IPS-15b (cell line): ENCODE measurements around the gene HS6ST3.

Experiments
- H3K27me3 ChIP-seq: one replicate; pipeline ENCODE4 v1.6.1; 2013; ENCODE audit warnings: low read length; ENCODE audit not compliant: control insufficient read depth, insufficient read depth
- H3K36me3 ChIP-seq: one replicate; pipeline ENCODE4 v1.6.1; 2013; ENCODE audit warnings: low read length; ENCODE audit not compliant: control insufficient read depth, insufficient read depth
- H3K4me1 ChIP-seq: one replicate; pipeline ENCODE4 v1.6.1; 2013; ENCODE audit warnings: mild to moderate bottlenecking, low read length; ENCODE audit not compliant: control insufficient read depth, insufficient read depth
- H3K4me3 ChIP-seq: one replicate; pipeline ENCODE4 v1.5.1; 2013; ENCODE audit warnings: low read depth, low read length
- H3K9ac ChIP-seq: one replicate; pipeline ENCODE4 v1.6.1; 2013; ENCODE audit warnings: low read depth, mild to moderate bottlenecking, low read length
- H3K9me3 ChIP-seq: one replicate; pipeline ENCODE4 v1.6.1; 2013; ENCODE audit warnings: mild to moderate bottlenecking, low read length; ENCODE audit not compliant: control insufficient read depth, insufficient read depth

Gene HS6ST3

DNA sequence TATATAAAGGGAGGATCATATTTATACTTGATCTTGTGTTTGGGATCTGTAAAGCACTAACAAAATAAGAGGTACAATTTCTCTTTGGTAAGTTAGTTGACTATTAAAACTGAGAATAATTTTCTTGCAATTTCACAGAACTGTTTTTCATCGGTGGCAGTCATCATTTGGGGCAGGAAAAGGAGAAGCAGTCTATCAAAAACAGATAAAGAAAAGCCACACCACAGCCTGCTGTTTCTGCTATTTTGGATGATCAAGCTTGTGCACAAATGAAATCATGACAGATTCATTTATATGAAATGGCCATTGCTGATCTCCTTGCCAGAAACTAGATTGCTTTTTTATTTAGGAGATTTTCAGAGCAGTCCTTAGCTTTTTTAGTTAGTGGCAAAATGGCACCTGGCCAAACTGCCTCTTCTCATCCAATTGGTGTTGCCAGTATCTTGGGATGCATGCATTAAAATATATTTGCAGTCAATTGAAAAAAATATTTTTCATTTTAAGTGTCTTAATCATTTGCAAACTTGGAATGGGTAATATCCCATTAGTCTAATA, 326.0 kb downstream of the HS6ST3 start:
- H3K9me3 ChIP-seq, result no peaks in the 10 kb centered on the region
- H3K4me1 ChIP-seq, result no peaks in the 10 kb centered on the region
- H3K27me3 ChIP-seq, result no peaks in the 10 kb centered on the region
- no peak overlapping the region for H3K4me3 ChIP-seq
- H3K36me3 ChIP-seq, result no peaks in the 10 kb centered on the region
- no peak overlapping the region for H3K9ac ChIP-seq

DNA sequence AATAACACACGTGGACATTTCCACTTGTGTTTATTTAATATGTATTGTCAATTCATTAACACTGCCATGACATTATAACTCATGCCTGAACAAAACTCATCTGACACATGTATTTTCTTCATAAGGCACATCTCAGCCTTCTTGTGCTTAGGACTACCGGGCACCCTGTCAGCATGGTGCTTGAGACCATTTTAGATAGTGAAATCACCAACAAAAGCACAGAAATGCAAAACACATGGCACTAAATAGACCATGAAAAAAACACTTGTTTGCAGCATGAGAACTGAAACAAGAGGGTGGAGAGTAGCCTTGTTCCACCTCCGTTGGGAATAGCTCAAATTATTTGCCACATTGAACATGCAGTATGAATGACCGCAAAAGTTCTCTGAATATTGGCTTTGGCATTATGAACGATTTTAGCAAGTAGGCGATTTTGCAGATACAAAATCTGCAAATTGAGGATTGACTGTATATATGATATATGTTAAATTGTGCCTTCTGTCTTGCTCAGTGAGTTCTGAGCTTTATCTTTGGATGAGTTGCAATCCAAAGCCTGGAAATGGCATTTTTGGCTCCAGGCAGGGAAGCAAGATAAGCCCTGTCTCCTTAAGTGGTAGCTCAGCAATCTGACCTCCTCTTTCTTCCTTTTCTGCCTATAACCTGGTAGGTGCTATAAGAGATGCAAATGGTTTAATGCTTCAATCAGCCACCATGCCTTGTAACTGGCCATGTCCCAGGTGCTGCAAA, 328.2 kb downstream of the HS6ST3 start:
- Histone ChIP-seq H3K36me3 (no peaks in the 10 kb centered on the region), H3K9me3 (no peaks in the 10 kb centered on the region), H3K4me3 (no peak overlapping the region), H3K4me1 (no peaks in the 10 kb centered on the region), H3K27me3 (no peaks in the 10 kb centered on the region), H3K9ac (no peak overlapping the region)

DNA sequence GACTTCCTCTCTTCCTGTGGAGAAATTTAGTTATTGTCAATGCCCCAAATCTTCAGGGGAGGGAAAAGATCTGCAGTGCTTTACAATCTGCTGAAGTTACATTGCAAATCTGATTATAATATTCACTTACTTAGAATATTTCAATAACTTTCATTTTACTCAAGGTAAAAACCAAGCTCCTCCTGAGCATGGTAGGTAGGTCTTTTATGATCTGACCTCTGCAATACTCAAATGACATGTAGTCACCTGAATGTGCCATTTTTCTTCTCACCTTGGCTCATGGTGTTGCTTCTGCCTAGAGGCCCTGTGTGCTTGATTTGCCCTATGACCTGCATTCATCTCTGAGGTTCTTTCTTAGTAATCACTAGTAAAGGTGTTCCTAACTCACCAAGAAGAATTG, 331.4 kb downstream of the HS6ST3 start:
- H3K4me1 ChIP-seq, result no peaks in the 10 kb centered on the region
- H3K9ac ChIP-seq, result no peak overlapping the region
- no peaks in the 10 kb centered on the region for H3K9me3 ChIP-seq
- no peaks in the 10 kb centered on the region for H3K27me3 ChIP-seq
- H3K36me3 ChIP-seq, result no peaks in the 10 kb centered on the region
- H3K4me3 ChIP-seq, result no peak overlapping the region

DNA sequence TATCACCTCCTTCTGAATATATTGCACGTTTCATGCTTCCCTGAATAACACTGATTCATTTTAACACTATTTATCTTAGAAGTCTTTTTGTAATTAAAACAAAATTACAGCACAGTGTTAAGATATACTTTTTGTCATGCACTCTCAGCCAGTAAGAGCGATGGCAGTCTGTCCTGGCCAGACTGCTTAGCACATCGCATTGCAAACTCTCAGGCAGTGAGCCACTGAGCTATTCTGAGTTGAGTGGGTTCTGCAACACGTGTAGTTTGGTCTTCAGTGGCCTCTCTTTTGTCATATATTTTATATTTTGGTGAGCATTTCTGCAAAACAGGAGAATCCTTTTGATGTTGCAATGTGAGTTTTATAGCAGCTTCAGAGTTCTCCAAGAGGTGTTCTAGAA, 332.1 kb downstream of the HS6ST3 start:
- no peaks in the 10 kb centered on the region for H3K9me3 ChIP-seq
- no peaks in the 10 kb centered on the region for H3K4me1 ChIP-seq

DNA sequence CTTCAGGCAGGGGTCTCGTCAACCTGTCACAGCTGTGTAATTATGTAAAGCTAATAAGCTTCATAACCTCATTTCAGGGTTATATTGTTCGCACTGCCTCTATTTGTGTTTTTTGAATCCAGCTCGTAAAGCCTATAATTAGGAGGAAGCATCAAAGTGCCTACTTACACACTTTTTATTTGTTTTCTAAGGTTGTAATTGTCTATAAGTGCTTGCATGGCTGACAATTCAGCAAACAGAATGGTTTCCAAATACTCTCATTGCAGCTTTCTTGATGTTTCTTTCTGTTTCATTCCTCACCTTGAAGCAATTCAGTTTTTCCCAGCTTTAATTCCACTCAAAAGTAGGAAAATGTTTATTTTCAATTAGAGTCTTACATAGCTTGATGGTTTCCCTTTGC, 336.3 kb downstream of the HS6ST3 start:
- H3K36me3 ChIP-seq, result no peaks in the 10 kb centered on the region
- H3K9ac ChIP-seq, result no peak overlapping the region
- H3K9me3 ChIP-seq, result no peaks in the 10 kb centered on the region
- H3K27me3 ChIP-seq, result no peaks in the 10 kb centered on the region
- no peak overlapping the region for H3K4me3 ChIP-seq
- H3K4me1 ChIP-seq, result no peaks in the 10 kb centered on the region

More for the DNA sequence above, 332.1 kb downstream of the HS6ST3 start:
- Histone ChIP-seq H3K36me3 (no peaks in the 10 kb centered on the region), H3K4me3 (no peak overlapping the region), H3K27me3 (no peaks in the 10 kb centered on the region), H3K9ac (no peak overlapping the region)

DNA sequence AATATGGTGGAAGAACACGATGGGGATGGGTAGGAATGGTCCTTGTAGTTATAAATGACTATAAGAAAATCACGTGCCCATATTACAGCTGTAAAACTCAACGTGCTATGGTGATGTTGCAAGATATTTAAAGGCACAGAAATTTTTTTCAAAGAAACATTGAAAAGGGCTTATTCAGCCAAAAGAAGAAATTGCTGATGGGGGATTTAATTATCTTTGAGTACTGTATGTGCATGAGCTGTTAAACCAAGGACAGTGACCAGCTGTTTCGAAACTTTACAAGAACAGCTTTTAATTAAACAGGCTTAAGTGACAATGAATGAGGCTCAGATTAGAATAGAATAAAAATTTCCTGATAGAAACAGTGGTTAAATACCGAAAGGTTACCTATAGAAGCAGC, 339.0 kb downstream of the HS6ST3 start:
- Histone ChIP-seq H3K4me1 (no peaks in the 10 kb centered on the region), H3K36me3 (no peaks in the 10 kb centered on the region), H3K4me3 (no peak overlapping the region), H3K9me3 (no peaks in the 10 kb centered on the region), H3K9ac (no peak overlapping the region), H3K27me3 (no peaks in the 10 kb centered on the region)

DNA sequence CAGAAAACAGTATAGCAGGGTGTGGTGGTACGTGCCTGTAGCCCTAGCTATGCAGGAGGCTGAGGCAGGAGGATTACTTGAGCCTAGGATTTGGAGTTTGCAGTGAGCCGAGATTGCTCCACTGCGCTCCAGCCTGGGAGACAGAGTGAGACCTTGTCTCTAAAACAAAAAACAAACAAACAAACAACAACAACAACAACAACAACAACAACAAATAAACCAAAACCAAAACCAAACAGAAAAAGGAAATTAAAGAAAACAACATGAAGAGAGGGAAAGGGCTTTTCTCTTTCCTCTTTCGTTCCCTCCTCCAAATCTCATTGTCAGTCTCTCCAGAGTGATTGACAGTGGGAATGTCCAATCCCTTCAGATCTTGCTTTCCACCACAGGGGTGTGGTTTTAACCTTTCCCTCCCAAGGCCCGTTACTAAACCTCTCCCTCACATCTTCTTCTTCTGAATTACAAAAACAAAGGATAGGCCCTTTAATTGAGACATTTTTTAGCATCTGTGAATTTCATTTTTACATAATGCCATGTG, 341.2 kb downstream of the HS6ST3 start:
- no peaks in the 10 kb centered on the region for H3K27me3 ChIP-seq
- H3K9ac ChIP-seq, result no peak overlapping the region
- H3K4me3 ChIP-seq, result no peak overlapping the region
- H3K9me3 ChIP-seq, result no peaks in the 10 kb centered on the region
- H3K4me1 ChIP-seq, result no peaks in the 10 kb centered on the region
- no peaks in the 10 kb centered on the region for H3K36me3 ChIP-seq

DNA sequence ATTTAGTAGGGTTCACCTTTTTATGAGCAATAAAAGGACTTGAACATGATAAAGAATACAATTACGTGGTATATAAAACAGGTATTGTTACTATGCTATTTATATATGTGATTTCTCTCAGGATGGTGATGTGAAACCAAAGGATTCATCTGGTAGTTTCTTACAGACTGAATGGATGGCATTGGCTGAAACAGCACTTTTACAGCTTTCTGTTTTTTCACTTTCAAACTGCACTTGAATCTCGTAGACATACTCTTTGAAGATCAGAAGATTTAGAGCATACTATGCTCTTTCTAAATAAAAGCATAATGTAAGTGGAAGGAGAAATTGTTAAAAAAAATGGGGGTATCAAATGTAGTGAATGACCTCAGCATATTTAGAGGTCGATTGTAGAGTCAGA, 354.8 kb downstream of the HS6ST3 start:
- no peaks in the 10 kb centered on the region for H3K27me3 ChIP-seq
- H3K9ac ChIP-seq, result no peak overlapping the region
- H3K4me1 ChIP-seq, result no peaks in the 10 kb centered on the region
- H3K9me3 ChIP-seq, result no peaks in the 10 kb centered on the region
- no peaks in the 10 kb centered on the region for H3K36me3 ChIP-seq
- no peak overlapping the region for H3K4me3 ChIP-seq

DNA sequence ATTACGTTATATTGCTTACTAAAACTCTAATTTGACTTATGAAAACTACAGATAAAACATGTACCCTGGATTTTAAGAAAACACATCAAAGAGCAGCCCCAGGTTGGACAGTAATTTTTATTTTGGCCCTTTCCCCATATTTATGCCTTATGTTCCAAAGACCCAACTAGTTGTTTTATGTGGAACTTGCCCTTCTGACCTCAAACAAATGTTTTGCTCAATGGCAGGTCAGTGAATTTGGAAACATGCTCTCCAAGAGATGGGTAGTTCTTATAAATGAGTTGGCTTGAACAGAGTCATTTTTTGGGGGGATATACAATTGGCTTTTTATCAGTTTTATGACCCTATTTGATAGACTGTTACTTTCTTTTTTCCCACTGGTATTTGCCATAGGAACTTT, 360.0 kb downstream of the HS6ST3 start:
- no peak overlapping the region for H3K4me3 ChIP-seq
- peaks cover 6% of the 10 kb centered on the region for H3K4me1 ChIP-seq
- no peaks in the 10 kb centered on the region for H3K36me3 ChIP-seq
- no peak overlapping the region for H3K9ac ChIP-seq
- H3K27me3 ChIP-seq, result no peaks in the 10 kb centered on the region
- no peaks in the 10 kb centered on the region for H3K9me3 ChIP-seq

DNA sequence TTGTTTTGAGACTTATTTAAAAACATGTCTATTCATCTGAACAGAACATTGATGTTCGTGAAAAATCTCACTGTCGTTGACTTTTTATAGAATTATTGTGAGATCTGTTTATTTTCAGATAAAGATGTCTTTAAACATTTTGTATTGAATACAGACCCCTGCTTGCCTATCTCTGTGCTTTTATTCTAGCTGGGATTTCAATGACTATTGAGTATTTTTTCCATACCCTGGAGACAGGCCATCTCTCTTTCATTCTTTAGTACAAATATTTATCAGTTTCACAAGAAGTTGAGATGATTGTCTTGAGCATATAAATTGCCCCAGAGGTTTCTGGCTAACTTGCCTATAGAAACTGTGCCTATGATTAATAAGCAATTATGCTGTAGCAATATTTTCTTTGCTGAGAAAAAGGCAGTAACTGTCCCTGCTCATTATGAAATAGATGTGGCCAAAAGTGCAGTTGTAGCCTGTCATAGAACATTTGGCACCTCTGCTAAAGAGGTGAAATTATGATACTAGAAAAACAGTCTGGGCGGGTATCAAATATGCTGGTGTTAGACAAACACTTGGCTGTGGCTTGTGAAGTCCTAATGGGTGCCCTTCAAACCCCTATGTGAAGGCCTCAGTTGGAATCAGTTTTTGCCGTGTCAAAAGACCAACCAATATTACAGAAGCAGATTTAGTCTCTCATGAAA, 360.6 kb downstream of the HS6ST3 start:
- H3K9me3 ChIP-seq, result no peaks in the 10 kb centered on the region
- no peak overlapping the region for H3K4me3 ChIP-seq
- no peak overlapping the region for H3K9ac ChIP-seq
- no peaks in the 10 kb centered on the region for H3K36me3 ChIP-seq
- H3K4me1 ChIP-seq, result peaks cover 8% of the 10 kb centered on the region
- H3K27me3 ChIP-seq, result no peaks in the 10 kb centered on the region

DNA sequence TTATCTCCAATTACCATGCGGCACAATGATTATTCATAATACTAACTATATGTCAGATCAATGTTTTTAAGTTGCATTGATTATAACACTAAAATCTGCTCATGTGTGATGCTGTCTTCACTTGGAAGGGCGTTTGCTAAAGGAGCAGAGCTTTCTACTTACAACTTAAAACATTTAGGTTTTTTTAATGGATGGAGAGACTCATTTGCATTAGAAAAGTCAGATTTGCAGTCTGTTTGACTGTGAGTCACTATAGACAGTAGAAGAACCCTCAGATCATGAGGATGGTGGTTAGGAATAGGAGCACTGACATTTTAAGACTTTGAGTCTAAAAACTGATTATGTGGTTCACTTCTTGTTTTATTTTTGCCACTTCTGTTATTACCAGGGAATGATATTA, 364.6 kb downstream of the HS6ST3 start:
- no peaks in the 10 kb centered on the region for H3K36me3 ChIP-seq
- no peaks in the 10 kb centered on the region for H3K27me3 ChIP-seq
- H3K9me3 ChIP-seq, result no peaks in the 10 kb centered on the region
- H3K4me3 ChIP-seq, result no peak overlapping the region
- H3K9ac ChIP-seq, result no peak overlapping the region
- peaks cover 8% of the 10 kb centered on the region for H3K4me1 ChIP-seq

DNA sequence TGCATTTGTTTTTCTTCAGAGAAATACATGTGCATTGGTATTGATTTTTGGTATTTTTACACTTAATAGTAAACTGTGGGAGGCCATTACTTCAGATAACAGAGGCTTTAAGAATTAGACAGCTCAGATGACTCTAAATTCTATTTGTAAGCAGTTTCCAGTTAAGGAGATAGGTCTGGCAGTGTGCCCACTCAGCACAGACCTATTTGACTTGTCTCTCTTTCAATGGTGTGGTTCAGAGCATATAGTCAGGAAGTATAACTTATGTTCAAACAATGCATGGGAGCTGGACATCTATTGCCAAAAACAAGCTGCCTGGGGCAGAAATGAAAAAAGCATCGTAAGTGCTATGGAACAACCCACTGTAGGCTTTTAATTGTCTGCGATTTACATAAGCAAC, 370.7 kb downstream of the HS6ST3 start:
- Histone ChIP-seq H3K4me1 (no peaks in the 10 kb centered on the region), H3K27me3 (no peaks in the 10 kb centered on the region), H3K36me3 (no peaks in the 10 kb centered on the region), H3K9me3 (no peaks in the 10 kb centered on the region), H3K9ac (no peak overlapping the region), H3K4me3 (no peak overlapping the region)
